Hepatocyte (in vitro differentiated cells): ENCODE data around the gene TBC1D5.

Experiments
- CTCF ChIP-seq: fragments of 200-600 bp; sonication (generic); IDR thresholded peaks from 2 replicates; pipeline ENCODE4 v1.5.1; 2016; ENCODE audit warnings: antibody characterized with exemption, mild to moderate bottlenecking; ENCODE audit not compliant: poor library complexity
- EZH2 ChIP-seq: fragments of 200-600 bp; sonication (generic); IDR thresholded peaks from 2 replicates; pipeline ENCODE4 v1.6.1; 2016; ENCODE audit warnings: antibody characterized with exemption, mild to moderate bottlenecking, borderline replicate concordance
- EZH2phosphoT487 ChIP-seq: fragments of 200-600 bp; sonication (generic); IDR thresholded peaks from one replicate; pipeline ENCODE4 v1.6.1; 2018; ENCODE audit warnings: antibody characterized with exemption, mild to moderate bottlenecking, low read depth, moderate library complexity; ENCODE audit not compliant: unreplicated experiment, severe bottlenecking

DNA sequence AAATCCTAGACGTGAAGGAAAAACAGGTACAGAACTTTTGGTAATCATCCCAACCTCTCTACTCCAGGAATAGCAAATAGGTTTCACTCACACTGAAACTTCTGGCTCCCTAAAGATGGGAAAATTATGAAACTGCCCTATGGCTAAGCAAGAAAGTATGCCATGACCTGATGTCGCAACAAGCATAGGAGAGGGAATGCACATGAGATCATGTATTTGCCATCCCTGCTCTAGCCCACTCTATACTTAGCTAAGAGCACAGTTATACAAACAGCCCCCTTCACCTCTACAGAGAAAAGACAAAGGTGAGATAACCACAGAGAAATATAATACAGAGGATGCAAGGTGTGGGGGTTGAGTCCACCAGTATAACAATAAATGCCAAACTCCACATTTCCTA is 102.7 kb downstream of the TBC1D5 start:
- TF ChIP-seq EZH2phosphoT487 (no peak), CTCF (no peak), EZH2 (no peak)
